ENCODE measurements around the gene KDR.

Gene KDR

DNA sequence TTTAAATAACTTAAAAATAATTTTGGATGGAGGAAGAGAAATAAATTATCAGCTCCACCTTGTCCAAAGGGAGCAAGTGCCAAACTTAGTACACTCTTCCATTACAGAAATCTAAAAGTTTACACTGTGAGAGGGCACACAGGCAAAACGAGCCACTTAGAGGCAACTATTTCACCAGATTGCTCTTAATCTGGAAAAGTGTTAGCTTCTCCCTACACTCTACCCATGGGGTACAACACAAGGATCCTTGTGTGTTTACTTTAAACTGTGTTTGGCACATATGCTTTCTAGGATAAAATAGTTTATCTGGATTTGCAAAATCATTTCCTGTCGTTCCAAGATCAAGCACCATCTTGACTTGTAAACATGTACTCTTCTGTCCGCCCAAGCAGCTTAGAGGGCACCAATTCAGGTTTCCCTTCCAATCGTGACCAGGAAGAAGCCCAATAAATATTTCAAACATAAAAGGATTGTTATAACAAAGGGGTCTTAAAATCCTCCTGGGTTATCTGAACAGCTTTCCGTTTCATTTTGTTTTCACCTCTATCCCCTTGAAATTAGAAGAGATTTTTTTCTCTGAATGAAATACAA, 29.0 kb upstream of the KDR start:
- Histone ChIP-seq H3K4me1 (ENCODE audit: control insufficient read depth, insufficient read depth, low read length) (peaks cover 3% of the 10 kb centered on the region), H3K27me3 (ENCODE audit: control insufficient read depth, insufficient read depth, low read length) (peaks cover 4% of the 10 kb centered on the region), H3K9me3 (ENCODE audit: control insufficient read depth, insufficient read depth, low read length) (no peaks in the 10 kb centered on the region), H3K36me3 (ENCODE audit: control insufficient read depth, insufficient read depth, low read length) (no peaks in the 10 kb centered on the region), H3K4me3 (ENCODE audit: low read depth, low read length) (no peak overlapping the region), H3K9ac (ENCODE audit: low read depth, low read length) (no peak overlapping the region)

DNA sequence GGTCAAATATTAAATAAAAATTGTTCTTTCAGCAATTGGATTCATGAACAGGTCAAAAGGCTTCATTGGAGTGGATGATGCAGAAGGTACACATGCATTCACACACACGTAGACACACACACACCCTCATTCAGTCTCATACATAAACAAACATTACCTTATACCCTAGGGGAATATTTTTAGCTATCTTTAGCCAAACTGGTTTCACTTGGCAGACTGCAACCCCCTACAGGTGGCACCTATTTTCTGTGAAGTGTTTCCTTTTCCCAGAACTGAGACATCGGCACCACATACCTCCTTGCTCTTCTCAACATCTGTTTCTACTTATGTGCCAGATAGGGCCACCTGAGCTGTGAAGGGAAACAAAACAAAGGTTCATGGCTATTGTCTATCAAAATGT, 18.5 kb upstream of the KDR start:
- Histone ChIP-seq H3K4me3 (ENCODE audit: low read depth, low read length) (no peak overlapping the region), H3K9me3 (ENCODE audit: control insufficient read depth, insufficient read depth, low read length) (no peaks in the 10 kb centered on the region), H3K9ac (ENCODE audit: low read depth, low read length) (no peak overlapping the region), H3K36me3 (ENCODE audit: control insufficient read depth, insufficient read depth, low read length) (no peaks in the 10 kb centered on the region), H3K27me3 (ENCODE audit: control insufficient read depth, insufficient read depth, low read length) (no peaks in the 10 kb centered on the region), H3K4me1 (ENCODE audit: control insufficient read depth, insufficient read depth, low read length) (no peaks in the 10 kb centered on the region)

DNA sequence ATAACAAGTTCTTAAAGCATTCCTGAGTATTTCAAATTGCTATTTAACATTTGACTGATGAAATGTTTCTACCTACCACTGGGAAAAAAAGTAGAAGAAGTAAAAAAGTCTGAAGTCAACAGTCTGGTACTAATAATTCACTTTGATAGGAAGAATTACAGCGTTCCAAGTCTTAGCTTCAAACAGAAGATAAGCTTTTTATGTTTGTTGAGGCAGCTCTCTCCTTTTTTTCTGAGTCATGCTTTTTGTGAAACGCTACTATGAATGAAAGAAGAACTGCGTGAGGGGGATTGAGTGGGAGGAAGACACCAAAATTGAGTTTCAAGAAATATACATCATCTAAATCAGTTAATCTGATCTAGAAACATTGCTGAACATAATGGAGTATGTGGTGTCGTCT, 13.0 kb upstream of the KDR start:
- Histone ChIP-seq H3K4me1 (ENCODE audit: control insufficient read depth, insufficient read depth, low read length) (peaks cover 5% of the 10 kb centered on the region), H3K4me3 (ENCODE audit: low read depth, low read length) (no peak overlapping the region), H3K9me3 (ENCODE audit: control insufficient read depth, insufficient read depth, low read length) (no peaks in the 10 kb centered on the region), H3K9ac (ENCODE audit: low read depth, low read length) (no peak overlapping the region), H3K36me3 (ENCODE audit: control insufficient read depth, insufficient read depth, low read length) (no peaks in the 10 kb centered on the region), H3K27me3 (ENCODE audit: control insufficient read depth, insufficient read depth, low read length) (no peaks in the 10 kb centered on the region)

DNA sequence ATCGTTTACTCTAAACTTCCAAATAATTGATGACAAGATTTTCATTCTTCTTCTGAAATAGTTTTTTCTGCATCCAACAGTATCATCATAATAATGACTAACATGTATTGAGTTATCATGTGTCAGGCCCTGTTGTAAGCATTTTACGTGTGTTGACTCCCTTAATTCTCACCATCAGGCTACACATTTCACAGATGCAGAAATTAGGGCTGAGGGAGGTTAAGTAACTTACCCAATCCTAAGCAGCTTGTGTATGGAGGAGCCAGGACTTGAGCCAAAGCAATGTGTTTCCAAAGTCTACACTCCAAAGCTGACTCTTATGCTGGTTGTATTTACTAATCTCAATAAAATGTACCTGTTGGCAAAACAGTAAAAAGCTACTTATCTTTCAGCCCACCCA, 11.2 kb upstream of the KDR start:
- no peaks in the 10 kb centered on the region for H3K36me3 ChIP-seq (ENCODE audit: control insufficient read depth, insufficient read depth, low read length)
- H3K9me3 ChIP-seq (ENCODE audit: control insufficient read depth, insufficient read depth, low read length): no peaks in the 10 kb centered on the region
- H3K4me3 ChIP-seq (ENCODE audit: low read depth, low read length): no peak overlapping the region
- no peak overlapping the region for H3K9ac ChIP-seq (ENCODE audit: low read depth, low read length)
- peaks cover 15% of the 10 kb centered on the region for H3K4me1 ChIP-seq (ENCODE audit: control insufficient read depth, insufficient read depth, low read length)
- no peaks in the 10 kb centered on the region for H3K27me3 ChIP-seq (ENCODE audit: control insufficient read depth, insufficient read depth, low read length)

DNA sequence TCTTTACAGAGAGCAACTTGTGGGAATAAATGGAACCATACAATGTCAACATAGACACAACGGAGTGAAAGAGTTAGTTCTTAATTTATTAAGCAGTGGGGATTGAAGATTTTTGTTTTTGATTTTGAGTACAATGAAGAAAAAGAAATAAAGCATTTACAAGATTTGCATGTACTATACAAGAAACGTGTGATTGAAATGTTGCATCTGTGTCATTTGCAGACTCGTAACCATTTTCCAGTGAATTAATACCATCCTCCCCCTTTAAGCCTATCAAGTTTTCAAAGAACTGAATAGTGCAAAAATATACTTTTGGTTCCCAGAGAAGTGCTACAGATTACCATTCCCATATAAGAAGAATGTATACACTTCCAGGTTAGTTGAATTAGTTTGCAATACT, 8.6 kb upstream of the KDR start:
- H3K36me3 ChIP-seq (ENCODE audit: control insufficient read depth, insufficient read depth, low read length): no peaks in the 10 kb centered on the region
- H3K27me3 ChIP-seq (ENCODE audit: control insufficient read depth, insufficient read depth, low read length): no peaks in the 10 kb centered on the region
- H3K4me3 ChIP-seq (ENCODE audit: low read depth, low read length): no peak overlapping the region
- H3K4me1 ChIP-seq (ENCODE audit: control insufficient read depth, insufficient read depth, low read length): peaks cover 20% of the 10 kb centered on the region
- no peak overlapping the region for H3K9ac ChIP-seq (ENCODE audit: low read depth, low read length)
- no peaks in the 10 kb centered on the region for H3K9me3 ChIP-seq (ENCODE audit: control insufficient read depth, insufficient read depth, low read length)

DNA sequence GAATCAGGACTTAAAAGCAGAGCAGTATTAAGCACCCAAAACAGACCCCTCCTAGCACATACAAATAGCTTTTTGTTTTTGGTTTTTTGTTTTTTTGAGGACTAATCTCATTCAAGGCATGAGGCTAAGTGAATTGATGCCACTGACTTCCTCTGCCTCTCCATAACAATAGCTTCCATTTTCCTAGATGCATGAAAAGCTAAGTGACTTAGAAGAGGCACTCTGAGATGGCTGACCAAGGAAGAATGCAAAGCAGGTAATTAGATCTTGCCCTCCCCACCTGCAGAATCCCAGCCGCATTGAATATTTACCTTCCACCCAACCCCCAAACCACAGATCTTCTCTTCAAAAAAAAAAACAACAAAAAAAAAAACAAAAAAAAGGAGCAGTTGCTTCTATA, 7.4 kb upstream of the KDR start:
- no peak overlapping the region for H3K4me3 ChIP-seq (ENCODE audit: low read depth, low read length)

DNA sequence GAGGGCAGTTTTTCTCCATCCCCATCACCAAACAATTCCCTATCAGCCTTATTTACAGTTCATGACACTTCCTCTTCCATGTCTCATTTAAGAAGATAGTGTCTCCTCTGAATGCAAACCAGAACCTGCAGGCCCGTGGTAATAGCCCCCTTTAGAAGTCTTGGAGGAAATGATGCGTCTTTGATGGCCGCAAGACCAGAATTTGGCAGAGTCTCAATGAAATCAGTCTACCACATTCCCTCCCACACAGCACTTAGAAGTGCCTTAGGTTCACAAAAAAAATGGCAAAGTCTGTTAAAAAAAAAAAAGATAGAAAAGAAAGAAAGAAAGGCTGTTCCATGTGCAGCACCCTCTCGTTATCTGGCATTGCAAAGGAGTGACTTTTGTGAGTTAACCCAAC, 2.1 kb upstream of the KDR start:
- Histone ChIP-seq H3K9ac (ENCODE audit: low read depth, low read length) (no peak overlapping the region), H3K36me3 (ENCODE audit: control insufficient read depth, insufficient read depth, low read length) (no peaks in the 10 kb centered on the region), H3K4me1 (ENCODE audit: control insufficient read depth, insufficient read depth, low read length) (peaks cover 10% of the 10 kb centered on the region), H3K27me3 (ENCODE audit: control insufficient read depth, insufficient read depth, low read length) (peaks cover 12% of the 10 kb centered on the region), H3K9me3 (ENCODE audit: control insufficient read depth, insufficient read depth, low read length) (no peaks in the 10 kb centered on the region), H3K4me3 (ENCODE audit: low read depth, low read length) (no peak overlapping the region)

More for the DNA sequence above, 7.4 kb upstream of the KDR start:
- H3K27me3 ChIP-seq (ENCODE audit: control insufficient read depth, insufficient read depth, low read length): no peaks in the 10 kb centered on the region
- H3K9me3 ChIP-seq (ENCODE audit: control insufficient read depth, insufficient read depth, low read length): no peaks in the 10 kb centered on the region
- no peak overlapping the region for H3K9ac ChIP-seq (ENCODE audit: low read depth, low read length)
- H3K4me1 ChIP-seq (ENCODE audit: control insufficient read depth, insufficient read depth, low read length): peaks cover 20% of the 10 kb centered on the region
- H3K36me3 ChIP-seq (ENCODE audit: control insufficient read depth, insufficient read depth, low read length): no peaks in the 10 kb centered on the region

DNA sequence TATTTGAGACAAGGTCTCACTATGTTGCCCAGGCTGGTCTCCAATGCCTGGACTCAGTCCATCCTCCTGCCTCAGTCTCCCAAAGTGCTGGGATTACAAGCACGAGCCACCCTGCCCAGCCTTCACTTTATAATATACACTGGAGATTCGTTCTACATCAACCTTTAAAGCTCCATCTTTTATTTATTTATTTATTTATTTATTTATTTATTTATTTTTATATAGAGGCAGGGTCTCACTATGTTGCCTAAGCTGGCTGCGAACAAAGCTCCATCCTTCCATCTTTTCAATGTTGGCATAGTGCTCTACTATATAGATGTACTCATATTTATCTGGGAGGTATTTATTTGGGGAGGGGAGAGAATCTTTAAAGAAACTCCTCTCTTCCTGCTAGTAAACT, 1.7 kb upstream of the KDR start:
- Histone ChIP-seq H3K36me3 (ENCODE audit: control insufficient read depth, insufficient read depth, low read length) (no peaks in the 10 kb centered on the region), H3K4me3 (ENCODE audit: low read depth, low read length) (no peak overlapping the region), H3K9me3 (ENCODE audit: control insufficient read depth, insufficient read depth, low read length) (no peaks in the 10 kb centered on the region), H3K4me1 (ENCODE audit: control insufficient read depth, insufficient read depth, low read length) (peaks cover 9% of the 10 kb centered on the region), H3K9ac (ENCODE audit: low read depth, low read length) (no peak overlapping the region), H3K27me3 (ENCODE audit: control insufficient read depth, insufficient read depth, low read length) (peaks cover 12% of the 10 kb centered on the region)

DNA sequence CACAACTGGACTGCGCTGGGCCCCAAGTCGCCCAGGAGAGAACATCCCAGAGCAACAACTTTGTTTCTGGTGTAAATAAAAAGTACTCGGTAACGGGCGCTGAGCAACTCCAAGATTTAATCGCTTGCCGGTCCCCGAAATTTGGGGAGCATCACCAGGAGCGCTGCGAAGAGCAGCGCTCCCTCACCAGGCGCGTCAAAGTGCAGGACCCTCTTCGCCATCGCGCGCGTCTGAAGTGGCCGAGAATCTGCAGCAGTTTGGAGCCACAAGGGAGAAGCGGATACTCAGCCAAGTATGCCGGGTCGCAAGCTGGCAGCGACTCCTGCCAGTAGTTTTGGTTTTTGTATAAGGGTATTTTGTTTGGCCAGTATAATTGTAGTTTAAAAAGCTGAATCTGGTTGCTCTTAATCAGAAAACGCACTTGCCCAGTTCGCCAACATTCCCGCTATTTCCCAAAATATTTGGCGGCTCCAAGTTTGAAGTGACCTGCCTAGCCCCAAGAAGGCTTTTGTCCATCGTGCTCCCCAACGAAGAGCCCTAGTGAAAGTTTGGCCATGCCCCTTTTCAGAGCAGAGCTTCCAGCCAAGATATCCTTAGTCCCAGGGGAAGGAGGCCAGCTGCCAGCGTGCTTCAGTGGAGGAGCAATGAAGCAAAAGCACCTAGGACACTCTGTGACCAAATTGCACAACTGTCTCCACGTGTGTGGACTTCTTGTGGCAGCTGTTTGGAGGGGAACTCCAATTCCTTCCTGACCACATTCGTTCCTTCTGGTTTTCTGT, 557 bp upstream of the KDR start:
- no peaks in the 10 kb centered on the region for H3K36me3 ChIP-seq (ENCODE audit: control insufficient read depth, insufficient read depth, low read length)
- no peaks in the 10 kb centered on the region for H3K9me3 ChIP-seq (ENCODE audit: control insufficient read depth, insufficient read depth, low read length)
- peak overlapping the region; percentile 93 for H3K4me3 ChIP-seq (ENCODE audit: low read depth, low read length)
- peaks cover 4% of the 10 kb centered on the region for H3K4me1 ChIP-seq (ENCODE audit: control insufficient read depth, insufficient read depth, low read length)
- peak overlapping the region; percentile 39 for H3K9ac ChIP-seq (ENCODE audit: low read depth, low read length)
- H3K27me3 ChIP-seq (ENCODE audit: control insufficient read depth, insufficient read depth, low read length): peaks cover 12% of the 10 kb centered on the region

DNA sequence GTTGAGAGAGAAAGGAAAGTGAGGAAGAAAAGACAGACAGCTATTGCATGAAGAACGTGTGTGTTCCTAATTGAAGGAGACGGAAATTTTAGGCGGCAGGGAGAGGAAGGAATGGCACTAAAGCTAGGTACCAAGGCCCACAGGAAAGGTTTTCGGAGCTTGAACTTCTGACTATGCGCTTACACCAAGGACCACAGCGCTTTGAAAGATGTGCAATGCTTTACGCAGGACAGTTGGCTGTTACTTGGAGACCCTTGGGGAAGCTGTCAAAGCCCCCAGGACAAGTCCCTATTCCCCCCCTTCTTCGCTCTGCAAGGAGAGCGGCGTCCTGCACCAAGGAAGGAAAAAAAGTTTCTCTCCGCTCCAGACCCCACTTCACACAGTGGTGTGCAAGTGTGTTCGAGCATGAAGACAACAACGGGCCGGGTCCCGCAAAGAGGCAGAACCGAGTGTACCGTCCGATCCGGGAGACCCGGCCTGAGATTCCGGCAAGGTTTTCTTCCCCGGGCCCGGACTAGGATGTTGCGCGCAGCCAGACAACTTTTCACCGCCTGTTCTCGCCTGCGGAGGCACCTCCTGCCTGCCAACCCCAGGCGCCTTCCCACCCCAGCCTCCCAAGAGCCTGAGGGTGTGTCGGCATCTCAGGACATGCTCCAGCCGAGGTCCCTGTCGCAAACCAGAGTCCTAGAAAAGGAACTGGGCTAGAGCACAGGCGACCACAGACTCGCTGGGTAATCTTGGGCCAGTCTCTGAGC, 896 bp downstream of the KDR start:
- Histone ChIP-seq H3K4me1 (ENCODE audit: control insufficient read depth, insufficient read depth, low read length) (peaks cover 4% of the 10 kb centered on the region), H3K9me3 (ENCODE audit: control insufficient read depth, insufficient read depth, low read length) (no peaks in the 10 kb centered on the region), H3K27me3 (ENCODE audit: control insufficient read depth, insufficient read depth, low read length) (peaks cover 12% of the 10 kb centered on the region), H3K36me3 (ENCODE audit: control insufficient read depth, insufficient read depth, low read length) (no peaks in the 10 kb centered on the region), H3K4me3 (ENCODE audit: low read depth, low read length) (peak overlapping the region; percentile 93), H3K9ac (ENCODE audit: low read depth, low read length) (peak overlapping the region; percentile 70)

DNA sequence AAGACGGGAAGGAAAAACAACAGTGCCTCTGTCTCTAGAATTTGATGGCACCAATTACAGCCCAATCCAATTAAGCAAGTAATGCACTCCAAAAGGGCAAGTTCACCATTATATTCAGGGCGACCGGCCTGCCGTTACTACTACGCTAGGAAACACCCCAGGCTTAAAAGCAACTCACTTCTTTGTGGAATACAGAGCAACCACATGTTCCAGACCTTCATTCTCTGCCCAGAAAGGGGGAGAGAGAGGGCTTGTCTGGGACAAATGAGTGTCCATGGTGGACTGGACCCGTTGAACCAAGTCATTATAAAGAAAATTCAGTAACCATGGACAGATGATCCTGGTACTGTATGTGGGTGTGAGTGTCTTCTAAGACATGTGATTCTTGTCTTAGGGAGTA, 1.6 kb downstream of the KDR start:
- H3K4me3 ChIP-seq (ENCODE audit: low read depth, low read length): peak overlapping the region; percentile 93
- peaks cover 12% of the 10 kb centered on the region for H3K27me3 ChIP-seq (ENCODE audit: control insufficient read depth, insufficient read depth, low read length)
- H3K9ac ChIP-seq (ENCODE audit: low read depth, low read length): no peak overlapping the region
- no peaks in the 10 kb centered on the region for H3K36me3 ChIP-seq (ENCODE audit: control insufficient read depth, insufficient read depth, low read length)
- H3K4me1 ChIP-seq (ENCODE audit: control insufficient read depth, insufficient read depth, low read length): peaks cover 4% of the 10 kb centered on the region
- H3K9me3 ChIP-seq (ENCODE audit: control insufficient read depth, insufficient read depth, low read length): no peaks in the 10 kb centered on the region

DNA sequence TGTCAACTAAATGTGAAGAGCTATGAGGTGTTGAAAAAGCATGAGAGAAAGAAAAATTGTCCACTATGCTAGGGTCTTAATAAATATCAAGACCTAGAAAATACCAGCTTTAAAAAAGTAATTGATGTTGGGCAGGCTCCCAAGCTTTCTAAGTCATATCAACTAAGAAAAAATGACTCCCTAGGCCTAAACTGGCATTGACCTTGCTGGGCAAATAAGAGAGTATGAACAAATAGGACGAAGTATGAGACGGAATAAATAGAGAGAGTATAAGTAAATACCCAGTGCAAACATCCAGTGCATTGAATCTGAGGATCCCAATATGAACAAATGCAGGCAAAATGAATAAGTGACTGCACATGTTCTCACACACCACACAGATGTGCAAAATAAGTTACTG, 3.2 kb downstream of the KDR start:
- Histone ChIP-seq H3K4me1 (ENCODE audit: control insufficient read depth, insufficient read depth, low read length) (peaks cover 4% of the 10 kb centered on the region), H3K9me3 (ENCODE audit: control insufficient read depth, insufficient read depth, low read length) (no peaks in the 10 kb centered on the region), H3K27me3 (ENCODE audit: control insufficient read depth, insufficient read depth, low read length) (peaks cover 12% of the 10 kb centered on the region), H3K36me3 (ENCODE audit: control insufficient read depth, insufficient read depth, low read length) (no peaks in the 10 kb centered on the region), H3K4me3 (ENCODE audit: low read depth, low read length) (no peak overlapping the region), H3K9ac (ENCODE audit: low read depth, low read length) (no peak overlapping the region)

Measured in iPS-15b (cell line).